H1 (cell line): ENCODE measurements around the gene NOB1. TPM values are rescaled to one million over a fixed set of nuclear protein-coding genes. Genes with fewer than 3 reads are reported as not detected.

ENCODE experiments used
- BCL11A ChIP-seq, 2 experiments: IDR thresholded peaks; one replicate each; pipeline ENCODE4 v1.6.1; 2011; ENCODE audit warnings: low read depth in 2 of 2, low read length in 2 of 2, mild to moderate bottlenecking in 2 of 2
- BRCA1 ChIP-seq: IDR thresholded peaks from 2 replicates; pipeline ENCODE4 v1.6.1; 2012; ENCODE audit warnings: low read depth, low read length, improper control_type of control experiment
- CREB1 ChIP-seq: IDR thresholded peaks from 2 replicates; pipeline ENCODE4 v1.6.1; 2012; ENCODE audit warnings: inconsistent platforms
- FOSL1 ChIP-seq: IDR thresholded peaks from 2 replicates; pipeline ENCODE4 v1.6.1; 2011; ENCODE audit warnings: mild to moderate bottlenecking, low read depth, low read length, moderate library complexity; ENCODE audit not compliant: insufficient read depth
- JUN ChIP-seq: IDR thresholded peaks from 2 replicates; pipeline ENCODE4 v1.6.1; 2011; ENCODE audit warnings: low read depth, mild to moderate bottlenecking, improper control_type of control experiment, low read length
- JUND ChIP-seq: IDR thresholded peaks from 2 replicates; pipeline ENCODE4 v1.6.1; 2011; ENCODE audit warnings: mild to moderate bottlenecking, improper control_type of control experiment, low read length
- KDM4A ChIP-seq: IDR thresholded peaks from one replicate; pipeline ENCODE4 v1.7.1; 2012; ENCODE audit warnings: low read depth, mild to moderate bottlenecking, moderate library complexity, low read length, inconsistent platforms; ENCODE audit not compliant: severe bottlenecking
- RNF2 ChIP-seq: fragments of 200-900, 300-1000 bp; sonication (generic); IDR thresholded peaks from 2 replicates; pipeline ENCODE4 v1.7.1; 2016; ENCODE audit warnings: borderline replicate concordance, low read depth, mild to moderate bottlenecking, antibody characterized with exemption, low read length; ENCODE audit not compliant: poor library complexity, severe bottlenecking; ENCODE audit errors: missing control alignments
- SIX5 ChIP-seq: IDR thresholded peaks from 2 replicates; pipeline ENCODE4 v1.6.1; 2011; ENCODE audit warnings: mild to moderate bottlenecking, low read depth, low read length
- SRF ChIP-seq: IDR thresholded peaks from 2 replicates; pipeline ENCODE4 v1.6.1; 2011; ENCODE audit warnings: mild to moderate bottlenecking, low read depth, low read length, moderate library complexity
- polyA plus RNA-seq, 7 experiments: library from polyadenylated mRNA; depleted of rRNA in 3 of 7; stranded (reverse) in 5 of 7; unstranded in 2 of 7; fragments of >200 nt in 5 of 7; fragments of 200-250 nt in 2 of 7; gene quantifications; 1 replicate in 5 of 7; 2 replicates in 1 of 7; 4 replicates in 1 of 7; pipeline versions ENCODE4 v1.2.1 to v1.2.3, GENCODE V29; 2011 to 2013; ENCODE audit warnings: missing spikeins in 2 of 7, mixed read lengths in 2 of 7
- total RNA-seq: library from RNA; stranded (reverse); fragmentation: NEBNext Ultra II Directional; extraction: Animal tissue kit (Norgen Biotek cat#: 25700); gene quantifications from 2 replicates; pipeline ENCODE4 v1.2.1, GENCODE V29; 2021

The NOB1 gene
- total and polyA plus RNA-seq, 2 of the 8 experiments (the other 6 are each of a cell fraction or from before 2014, with no cell fraction given) = 88.2 to 108 TPM

DNA sequence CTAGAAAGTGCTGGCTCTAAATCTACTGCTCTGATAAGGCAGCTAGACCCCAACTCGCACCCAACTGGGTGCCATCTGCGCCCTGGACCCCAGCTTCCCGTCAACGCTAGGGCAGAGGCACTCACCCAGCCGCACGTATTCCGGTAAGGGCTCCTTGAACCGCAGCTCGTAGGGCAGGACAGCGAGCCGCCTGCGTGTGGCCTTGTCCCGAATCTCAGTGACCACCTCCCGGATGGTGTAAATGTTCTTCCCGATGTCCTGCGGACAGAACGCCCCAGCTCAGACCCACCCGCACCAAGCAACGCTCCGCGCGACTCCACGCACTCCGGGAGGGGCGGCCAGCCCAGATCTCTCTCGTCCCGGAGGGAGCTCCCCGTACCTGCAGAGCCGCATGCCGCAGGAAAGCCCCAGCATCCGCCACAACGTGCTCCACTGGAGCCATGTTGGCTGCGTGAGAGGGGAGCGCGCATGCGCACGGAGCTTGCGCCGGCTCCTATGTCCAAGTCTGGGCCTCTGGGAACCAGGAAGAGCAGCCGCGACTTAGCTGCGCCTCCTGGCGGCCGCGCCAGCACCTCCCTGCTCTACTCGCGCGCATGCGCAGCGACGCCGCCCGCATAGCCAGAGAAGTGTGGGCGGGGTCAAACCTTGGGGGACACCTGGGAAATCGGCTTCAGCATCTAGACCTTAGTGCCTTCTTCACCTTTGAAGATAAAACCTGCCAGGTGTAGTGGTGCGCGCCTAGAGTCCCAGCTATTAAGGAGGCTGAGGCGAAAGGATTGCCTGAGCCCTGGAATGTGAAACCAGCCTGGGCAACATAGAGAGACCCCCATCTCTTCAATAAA, at the start of gene NOB1 (continued):
- TF ChIP-seq JUND (no peak), CREB1 (peak; percentile 47; the same call in 1 of the 2 replicates), RNF2 (no peak), BRCA1 (no peak), SRF (peak; percentile 4; the same call in 1 of the 2 replicates), FOSL1 (no peak), SIX5 (no peak), BCL11A (IDR thresholded peaks at IDR 0.05; ENCODE audit: low read depth in 2 of 2, low read length in 2 of 2) (no peak), JUN (no peak), KDM4A (peak; percentile 56)
- TF ChIP-seq, all 59 proteins: peak for 26
